Renal pelvis (tissue), 12 donors: ENCODE results near the gene ORMDL1. TPM values are rescaled to one million over a fixed set of nuclear protein-coding genes. Genes with fewer than 3 reads are reported as not detected.

Source experiments
- DNase-seq: peaks from one replicate; pipeline ENCODE4 v3.0.0-alpha.2; 2013
- long read RNA-seq, 16 experiments: transcript quantifications; one replicate each; lab custom pipeline, GENCODE V29; 2026
- polyA plus RNA-seq, 3 donors: library from polyadenylated mRNA; unstranded; fragments of 120-200 nt; gene quantifications; one replicate each; pipeline ENCODE4 v1.2.1, GENCODE V29; 2013; ENCODE audit not compliant: insufficient read length in 3 of 3

ORMDL1 gene, protein sequence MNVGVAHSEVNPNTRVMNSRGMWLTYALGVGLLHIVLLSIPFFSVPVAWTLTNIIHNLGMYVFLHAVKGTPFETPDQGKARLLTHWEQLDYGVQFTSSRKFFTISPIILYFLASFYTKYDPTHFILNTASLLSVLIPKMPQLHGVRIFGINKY
- polyA plus RNA-seq, result 100 to 1,000 TPM in 2 of 3 donors, 10 to 100 TPM in 1; 80.8 to 113 (median 111) TPM
- long read RNA-seq, donor 1, transcript ORMDL1-201 (3 exons, 2,692 nt), result major isoform, 38 of 68 reads
- long read RNA-seq, donor 1, transcript ORMDL1-203 (4 exons, 2,009 nt), result minor isoform, 25 of 68 reads
- long read RNA-seq, donor 1, transcript ORMDL1-202 (5 exons, 1,137 nt), result minor isoform, 5 of 68 reads
- long read RNA-seq, donor 1, partial matches to known transcripts, result 0 of 68 reads
- long read RNA-seq, donor 1, other reads (novel, unspliced or antisense), result 0 of 68 reads
- long read RNA-seq, donor 2, transcript ORMDL1-203 (4 exons, 2,009 nt), result minor isoform, 30 of 78 reads
- long read RNA-seq, donor 2, transcript ORMDL1-201 (3 exons, 2,692 nt), result major isoform, 35 of 78 reads
- long read RNA-seq, donor 2, transcript ORMDL1-202 (5 exons, 1,137 nt), result minor isoform, 7 of 78 reads
- long read RNA-seq, donor 2, partial matches to known transcripts, result 6 of 78 reads
- long read RNA-seq, donor 2, other reads (novel, unspliced or antisense), result 0 of 78 reads
- long read RNA-seq, donor 3, transcript ORMDL1-203 (4 exons, 2,009 nt), result major isoform, 19 of 38 reads
- long read RNA-seq, donor 3, transcript ORMDL1-201 (3 exons, 2,692 nt), result minor isoform, 14 of 38 reads
- long read RNA-seq, donor 3, partial matches to known transcripts, result 0 of 38 reads
- long read RNA-seq, donor 3, other reads (novel, unspliced or antisense), result 0 of 38 reads
- long read RNA-seq, donor 4, transcript ORMDL1-202 (5 exons, 1,137 nt), result minor isoform, 9 of 89 reads
- long read RNA-seq, donor 4, transcript ORMDL1-203 (4 exons, 2,009 nt), result minor isoform, 32 of 89 reads
- long read RNA-seq, donor 4, transcript ORMDL1-201 (3 exons, 2,692 nt), result major isoform, 40 of 89 reads
- long read RNA-seq, donor 4, partial matches to known transcripts, result 6 of 89 reads
- long read RNA-seq, donor 4, other reads (novel, unspliced or antisense), result 0 of 89 reads
- long read RNA-seq, donor 5, transcript ORMDL1-203 (4 exons, 2,009 nt), result major isoform, 13 of 27 reads
- long read RNA-seq, donor 5, transcript ORMDL1-201 (3 exons, 2,692 nt), result minor isoform, 11 of 27 reads
- long read RNA-seq, donor 5, partial matches to known transcripts, result 0 of 27 reads
- long read RNA-seq, donor 5, other reads (novel, unspliced or antisense), result 0 of 27 reads
- long read RNA-seq, donor 6, transcript ORMDL1-203 (4 exons, 2,009 nt), result minor isoform, 17 of 53 reads
- long read RNA-seq, donor 6, transcript ORMDL1-201 (3 exons, 2,692 nt), result major isoform, 26 of 53 reads
- long read RNA-seq, donor 6, transcript ORMDL1-202 (5 exons, 1,137 nt), result minor isoform, 8 of 53 reads
- long read RNA-seq, donor 6, partial matches to known transcripts, result 0 of 53 reads
- long read RNA-seq, donor 6, other reads (novel, unspliced or antisense), result 0 of 53 reads
- long read RNA-seq, donor 7, transcript ORMDL1-203 (4 exons, 2,009 nt), result major isoform, 30 of 78 reads
- long read RNA-seq, donor 7, transcript ORMDL1-201 (3 exons, 2,692 nt), result minor isoform, 21 of 78 reads
- long read RNA-seq, donor 7, transcript ORMDL1-202 (5 exons, 1,137 nt), result minor isoform, 6 of 78 reads
- long read RNA-seq, donor 7, partial matches to known transcripts, result 19 of 78 reads
- long read RNA-seq, donor 7, other reads (novel, unspliced or antisense), result 0 of 78 reads
- long read RNA-seq, donor 8, transcript ORMDL1-201 (3 exons, 2,692 nt), result minor isoform, 8 of 20 reads
- long read RNA-seq, donor 8, transcript ORMDL1-203 (4 exons, 2,009 nt), result major isoform, 9 of 20 reads
- long read RNA-seq, donor 8, partial matches to known transcripts, result 0 of 20 reads
- long read RNA-seq, donor 8, other reads (novel, unspliced or antisense), result 0 of 20 reads
- long read RNA-seq, donor 9, transcript ORMDL1-203 (4 exons, 2,009 nt), result major isoform, 29 of 60 reads
- long read RNA-seq, donor 9, transcript ORMDL1-201 (3 exons, 2,692 nt), result minor isoform, 27 of 60 reads
- long read RNA-seq, donor 9, partial matches to known transcripts, result 0 of 60 reads
- long read RNA-seq, donor 9, other reads (novel, unspliced or antisense), result 0 of 60 reads
- long read RNA-seq, donor 10, transcript ORMDL1-203 (4 exons, 2,009 nt), result minor isoform, 9 of 72 reads
- long read RNA-seq, donor 10, transcript ORMDL1-201 (3 exons, 2,692 nt), result major isoform, 23 of 72 reads
- long read RNA-seq, donor 10, partial matches to known transcripts, result 34 of 72 reads
- long read RNA-seq, donor 10, other reads (novel, unspliced or antisense), result 0 of 72 reads
- long read RNA-seq, donor 11, transcript ORMDL1-201 (3 exons, 2,692 nt), result minor isoform, 16 of 51 reads
- long read RNA-seq, donor 11, transcript ORMDL1-203 (4 exons, 2,009 nt), result major isoform, 19 of 51 reads
- long read RNA-seq, donor 11, partial matches to known transcripts, result 13 of 51 reads
- long read RNA-seq, donor 11, other reads (novel, unspliced or antisense), result 0 of 51 reads
- long read RNA-seq, donor 12, transcript ORMDL1-203 (4 exons, 2,009 nt), result minor isoform, 31 of 159 reads
- long read RNA-seq, donor 12, transcript ORMDL1-202 (5 exons, 1,137 nt), result minor isoform, 9 of 159 reads
- long read RNA-seq, donor 12, transcript ORMDL1-201 (3 exons, 2,692 nt), result major isoform, 42 of 159 reads
- long read RNA-seq, donor 12, partial matches to known transcripts, result 65 of 159 reads
- long read RNA-seq, donor 12, other reads (novel, unspliced or antisense), result 8 of 159 reads
- long read RNA-seq, donor 13, transcript ORMDL1-201 (3 exons, 2,692 nt), result major isoform, 15 of 33 reads
- long read RNA-seq, donor 13, transcript ORMDL1-203 (4 exons, 2,009 nt), result minor isoform, 13 of 33 reads
- long read RNA-seq, donor 13, partial matches to known transcripts, result 0 of 33 reads
- long read RNA-seq, donor 13, other reads (novel, unspliced or antisense), result 0 of 33 reads
- long read RNA-seq, donor 14, result 0 reads
- long read RNA-seq, donor 15, transcript ORMDL1-203 (4 exons, 2,009 nt), result minor isoform, 27 of 74 reads
- long read RNA-seq, donor 15, transcript ORMDL1-201 (3 exons, 2,692 nt), result major isoform, 39 of 74 reads
- long read RNA-seq, donor 15, transcript ORMDL1-202 (5 exons, 1,137 nt), result minor isoform, 7 of 74 reads
- long read RNA-seq, donor 15, partial matches to known transcripts, result 0 of 74 reads
- long read RNA-seq, donor 15, other reads (novel, unspliced or antisense), result 0 of 74 reads
- long read RNA-seq, donor 16, transcript ORMDL1-202 (5 exons, 1,137 nt), result minor isoform, 7 of 88 reads
- long read RNA-seq, donor 16, transcript ORMDL1-201 (3 exons, 2,692 nt), result major isoform, 33 of 88 reads
- long read RNA-seq, donor 16, transcript ORMDL1-203 (4 exons, 2,009 nt), result minor isoform, 26 of 88 reads
- long read RNA-seq, donor 16, partial matches to known transcripts, result 21 of 88 reads
- long read RNA-seq, donor 16, other reads (novel, unspliced or antisense), result 0 of 88 reads

DNA sequence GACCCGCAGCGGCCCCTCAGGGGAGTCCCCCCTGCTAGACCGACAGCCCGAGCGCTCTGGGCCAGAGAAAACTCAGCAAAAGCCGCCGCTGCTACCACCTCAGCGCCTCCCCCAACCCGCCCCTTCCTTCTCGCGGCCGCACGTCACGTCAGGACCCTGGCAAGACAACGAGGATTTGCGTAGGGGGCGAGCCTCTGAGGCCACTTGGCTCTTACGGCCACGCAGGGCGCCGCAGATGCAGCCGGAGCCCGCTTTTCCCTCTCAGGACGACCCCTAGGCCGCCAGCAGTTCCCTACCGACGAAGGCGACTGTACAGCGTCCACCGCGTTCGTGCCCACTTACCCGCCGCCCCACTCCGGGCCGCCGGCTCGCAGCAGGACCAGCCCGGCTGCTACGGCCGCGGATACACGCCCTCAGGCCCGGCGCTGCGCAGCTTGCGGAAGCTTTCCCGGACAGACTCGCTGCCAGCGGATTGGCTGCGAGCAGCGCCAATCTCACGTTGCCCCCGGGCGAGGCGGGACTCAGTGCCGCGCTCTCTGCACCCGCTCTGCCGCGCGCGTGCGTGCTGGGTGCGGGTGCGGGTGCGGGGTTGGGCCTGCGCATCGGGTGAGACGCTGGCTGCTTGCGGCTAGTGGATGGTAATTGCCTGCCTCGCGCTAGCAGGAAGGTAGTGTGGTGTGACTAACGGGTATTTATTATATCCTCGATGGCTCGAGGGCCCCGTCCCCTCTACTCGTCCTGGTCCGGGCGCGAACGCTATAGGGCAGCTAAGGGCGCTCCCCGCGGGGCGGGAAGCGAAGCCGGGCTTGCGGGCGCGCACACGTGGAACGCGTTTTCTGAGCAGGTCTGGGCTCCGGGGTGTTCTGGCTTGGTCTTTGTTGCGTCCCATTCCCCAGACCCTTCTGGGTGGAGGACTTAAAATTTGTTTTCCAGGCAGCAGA, at the start of gene ORMDL1, which contains the start of gene PMS1:
Gene ORMDL1 (minus strand): TSS at position 413 of the 941 bp plus-strand sequence. CDS start 1,744 bp downstream, outside the sequence.
Gene PMS1 (plus strand): TSS at position 524 of the 941 bp plus-strand sequence. CDS start 7,360 bp downstream, outside the sequence.
- peak; percentile 94 for DNase-seq

DNA sequence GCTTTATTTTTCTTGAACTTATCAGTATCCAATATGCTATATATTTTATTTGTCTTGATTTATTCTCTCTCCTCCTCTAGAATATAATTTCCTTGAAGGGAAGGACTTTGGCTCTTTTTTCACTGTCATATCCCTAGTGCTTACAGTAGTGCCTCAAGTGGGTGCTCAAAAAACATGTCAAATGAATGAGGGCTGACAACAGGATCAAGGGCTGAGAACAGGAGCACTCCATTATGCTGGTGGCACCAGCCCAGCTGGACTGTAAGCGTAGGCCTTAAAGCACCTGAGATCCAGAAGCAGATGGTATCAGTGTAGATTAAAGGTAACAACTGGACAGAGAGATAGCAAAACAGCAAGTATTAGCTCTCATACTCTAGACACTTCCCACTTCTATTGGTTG, 46.4 kb upstream of the ORMDL1 start:
- no peak for DNase-seq

- DNase-seq, result peak; percentile 8
These were observed 45.1 kb upstream of the ORMDL1 start for GRCh38 chr2:189829102-189829833.

DNA sequence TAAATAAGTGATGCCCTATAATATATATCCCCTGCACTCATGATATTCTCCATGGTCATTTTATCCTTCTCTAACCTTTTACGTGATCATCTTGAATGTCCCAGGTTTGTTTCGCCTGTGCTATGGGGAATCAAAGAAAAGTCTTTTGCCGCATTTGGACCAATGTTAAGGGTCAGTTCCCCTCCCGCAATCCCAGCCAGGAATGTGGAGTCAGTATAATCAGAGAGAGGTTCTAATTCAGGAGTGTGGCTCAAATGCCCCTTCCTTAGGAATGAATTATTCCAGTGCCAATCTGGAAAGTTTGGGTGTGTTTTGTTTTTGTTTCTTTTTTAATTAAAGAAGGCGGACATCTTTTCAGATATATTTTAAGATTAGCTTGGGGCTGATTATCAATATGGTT, 41.9 kb upstream of the ORMDL1 start:
- DNase-seq, result no peak

DNA sequence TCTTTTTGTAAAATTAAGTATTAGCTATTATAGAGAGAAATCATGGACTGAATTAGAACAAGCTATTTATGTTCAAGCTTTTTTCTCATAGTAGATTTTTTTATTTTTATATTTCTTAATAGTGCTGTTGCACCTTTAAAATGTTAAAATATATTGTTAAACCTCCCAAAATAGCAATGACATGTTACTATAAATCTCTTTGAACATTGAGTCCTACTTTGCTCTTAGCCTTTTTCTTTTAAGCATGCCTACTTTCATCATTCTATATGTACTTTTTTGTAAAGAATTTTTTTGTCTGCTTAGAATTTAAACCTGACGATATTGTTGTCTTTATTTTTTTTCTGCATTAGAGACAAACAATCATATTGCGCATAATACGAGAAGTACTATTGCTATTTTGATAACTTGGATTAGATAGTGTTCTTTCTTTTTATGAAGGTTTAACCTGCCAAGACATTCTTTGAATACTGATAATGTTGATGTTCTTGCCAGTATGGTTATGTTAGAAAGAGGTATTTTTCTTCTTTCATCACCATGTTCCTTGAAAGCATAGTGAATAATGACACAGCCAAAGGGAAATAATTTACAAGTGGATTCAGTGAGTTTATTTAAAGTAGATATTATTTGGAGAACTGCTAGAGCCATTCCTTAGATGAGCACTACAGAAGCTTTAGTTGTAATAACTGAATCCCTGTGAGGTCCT, 40.7 kb upstream of the ORMDL1 start:
- DNase-seq, result no peak

GRCh38 chr2:189821953-189822748, 38.0 kb upstream of the ORMDL1 start:
- DNase-seq, result no peak

- no peak for DNase-seq
These were observed 35.2 kb upstream of the ORMDL1 start for GRCh38 chr2:189819297-189819704.

GRCh38 chr2:189818249-189819038, 34.3 kb upstream of the ORMDL1 start:
- no peak for DNase-seq

DNA sequence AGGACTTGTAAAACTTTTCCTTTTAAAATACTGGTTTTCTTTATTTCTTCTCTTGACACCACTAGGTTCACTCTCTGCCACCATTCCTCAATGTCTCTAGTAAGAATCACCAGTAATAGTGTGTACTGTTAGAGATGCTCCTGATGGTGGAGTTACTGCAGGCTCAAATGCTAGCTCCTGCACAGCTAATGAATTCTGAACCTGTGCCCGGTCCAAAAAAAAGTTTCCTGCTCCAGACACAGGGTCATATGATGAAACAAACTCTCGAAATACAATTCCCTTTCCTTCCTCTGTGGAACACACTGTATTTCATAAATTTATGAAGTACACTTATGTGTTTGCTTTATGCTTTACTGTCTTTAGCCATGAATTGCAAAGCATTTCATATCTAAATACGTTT, 19.3 kb upstream of the ORMDL1 start:
- no peak for DNase-seq

DNA sequence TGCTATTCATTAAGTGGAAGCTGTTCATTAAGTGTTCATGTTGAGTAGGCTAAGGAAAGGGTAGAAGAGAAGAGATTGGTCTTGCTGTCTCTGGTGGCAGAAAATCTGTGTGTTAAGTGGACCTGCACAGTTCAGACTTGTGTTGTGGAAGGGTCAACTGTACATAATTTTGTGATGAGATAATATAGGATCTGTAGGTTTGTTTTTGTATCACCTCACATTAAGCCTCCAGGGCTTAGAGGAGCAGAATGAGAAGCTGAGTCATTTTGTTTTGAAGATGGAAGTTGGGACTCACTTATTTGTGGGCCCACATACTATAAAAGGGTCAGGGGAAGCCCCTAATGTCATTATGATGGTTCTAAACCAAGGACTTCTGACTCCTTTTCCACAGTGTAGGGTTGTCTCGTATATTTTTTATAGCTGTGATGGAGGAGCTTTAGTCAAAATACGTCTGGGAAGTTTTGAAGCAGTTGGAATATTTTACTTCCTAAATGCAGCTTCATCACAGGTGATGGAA, 18.3 kb upstream of the ORMDL1 start:
- no peak for DNase-seq

DNA sequence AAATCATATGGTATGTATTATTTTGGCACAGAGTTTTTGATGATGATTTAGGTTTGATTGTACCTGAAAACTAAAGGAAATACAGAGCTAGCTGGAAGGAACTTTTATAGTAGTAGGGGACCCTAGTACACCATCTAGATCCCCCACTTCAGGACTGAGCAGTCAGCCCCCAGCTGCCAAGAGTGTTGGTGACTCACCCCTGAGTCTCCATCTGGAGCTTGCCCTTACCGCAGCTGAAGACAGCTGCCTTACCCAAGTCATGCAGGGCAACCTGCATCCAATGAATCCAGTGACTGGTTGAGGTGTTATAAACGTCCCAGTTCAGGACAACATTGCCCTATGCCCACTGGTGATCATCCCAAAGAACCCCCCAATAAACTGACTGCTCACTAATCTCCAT, 15.4 kb upstream of the ORMDL1 start:
- DNase-seq, result no peak

DNA sequence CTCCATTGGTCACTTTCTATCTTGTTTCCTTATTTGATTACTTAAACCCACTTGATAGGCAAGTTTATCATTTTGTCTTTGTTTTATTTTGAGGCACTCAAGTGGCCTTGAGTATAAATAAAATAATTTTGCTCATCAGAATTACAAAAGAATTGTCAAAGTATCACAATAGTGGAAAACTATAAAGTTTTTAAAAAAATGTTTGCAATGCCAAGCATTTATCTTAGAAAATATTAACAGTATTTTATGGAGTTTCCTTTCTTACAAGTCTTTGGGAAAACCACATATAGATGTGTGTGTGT, 14.8 kb upstream of the ORMDL1 start:
- no peak for DNase-seq
